ENCODE results near the gene IQSEC1. TPM values are rescaled to one million over a fixed set of nuclear protein-coding genes. Genes with fewer than 3 reads are reported as not detected.

Gene IQSEC1
- total and polyA plus RNA-seq, 10 of the 15 experiments (the other 5 are each of a cell fraction or from before 2014, with no cell fraction given) = 0.92 to 55.2 (median 8.5) TPM

DNA sequence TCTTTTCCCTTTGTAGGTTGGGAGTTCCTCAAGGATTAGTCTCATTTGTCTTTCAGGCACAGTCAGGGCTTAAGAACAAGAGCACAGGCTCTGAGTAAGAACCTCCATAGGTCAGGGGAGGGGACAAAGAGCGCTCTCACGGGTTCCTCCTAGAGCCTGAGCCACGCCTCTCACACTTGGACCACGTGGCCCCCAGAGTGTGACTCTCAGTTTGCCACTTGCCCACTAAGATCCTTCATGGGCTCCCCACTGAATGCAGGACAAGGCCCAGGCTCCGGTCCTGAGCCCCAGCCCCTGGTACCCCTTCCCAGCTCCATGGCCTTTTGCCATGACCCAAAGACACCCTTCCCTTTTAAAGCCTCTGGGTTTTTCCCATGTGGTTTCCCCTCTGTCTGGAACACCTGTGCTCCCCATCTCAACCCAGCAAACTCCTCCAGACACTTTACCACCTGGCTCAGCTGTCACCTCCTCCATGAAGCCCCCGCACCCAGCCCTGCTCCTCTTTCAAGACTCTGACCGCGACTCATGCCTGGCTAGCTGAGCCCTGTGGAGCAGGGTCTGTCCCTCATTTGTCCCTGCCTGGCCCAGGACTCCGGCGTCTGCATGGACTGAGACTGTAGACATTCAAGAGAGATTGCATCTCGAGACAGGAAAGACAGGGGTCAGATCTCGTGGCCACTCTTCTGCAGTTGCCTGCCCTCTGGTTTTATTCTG lies 32.7 kb downstream of the IQSEC1 start:
- ChIA-PET POLR2A (interaction anchor here (0.9 to 3.6 kb wide), 8 partner anchors 10 to 32 kb away, joined by 3 to 43 read pairs (median 7); no protein-coding TSS in a partner anchor), CTCF (interaction anchor here (0.7 to 3.6 kb wide), 10 partner anchors 12 to 67 kb away, joined by 3 to 21 read pairs (median 6); no protein-coding TSS in a partner anchor), RAD21 (ENCODE audit: unreplicated experiment) (interaction anchor here (1.0 to 3.2 kb wide), 10 partner anchors 12 to 51 kb away, joined by 3 to 22 read pairs (median 4); no protein-coding TSS in a partner anchor), SMC1A (ENCODE audit: uncharacterized antibody, unreplicated experiment) (interaction anchor here (0.6 to 3.6 kb wide), 11 partner anchors 12 to 81 kb away, joined by 3 to 34 read pairs (median 4); no protein-coding TSS in a partner anchor)
- peak overlapping the region; percentile 42 for H2AFZ ChIP-seq (ENCODE audit: control insufficient read depth, low read depth, low read length)
- no peaks in the 10 kb centered on the region for H4K20me1 ChIP-seq (ENCODE audit: control insufficient read depth, insufficient read depth)
- in situ Hi-C loops (cut with MboI) = no loop called here
- H3K4me3 ChIP-seq = no peak overlapping the region
- peak; percentile 94 for FAIRE-seq
- peaks cover 23% of the 10 kb centered on the region for H3K4me1 ChIP-seq (ENCODE audit: control insufficient read depth, insufficient read depth, low read length)
- no peaks in the 10 kb centered on the region for H3K36me3 ChIP-seq (ENCODE audit: control insufficient read depth in 2 of 2, insufficient read depth in 2 of 2, low read length in 1 of 2)
- 19% methylated on average over 12 of the region's 12 CpGs for WGBS (ENCODE audit: insufficient coverage, insufficient replicate concordance, low lambda C conversion rate, missing lambda C conversion rate)
- no peaks in the 10 kb centered on the region for H3K27me3 ChIP-seq (replicated peaks in 1 of 2; ENCODE audit: control insufficient read depth in 2 of 2, insufficient read depth in 2 of 2, low read length in 1 of 2)
- DNase-seq (ENCODE audit: low read depth, low spot score) = no peak
- no TSS peak for BruUV-seq (replicated peaks)
- H3K27ac ChIP-seq (ENCODE audit: control insufficient read depth, insufficient read depth) = no peak overlapping the region
- no peaks in the 10 kb centered on the region for H3K9me3 ChIP-seq (replicated peaks; ENCODE audit: control insufficient read depth, insufficient read depth, low read length)
- H3K9ac ChIP-seq (ENCODE audit: control insufficient read depth, insufficient read depth, low read length) = no peak overlapping the region
- peak; percentile 99 for ATAC-seq
- no peaks in the 10 kb centered on the region for H3K79me2 ChIP-seq (ENCODE audit: control insufficient read depth, insufficient read depth, low read length)
- peak overlapping the region; percentile 54 for H3K4me2 ChIP-seq (ENCODE audit: control insufficient read depth, insufficient read depth)
- intact Hi-C loops (cut with micrococcal nuclease; ENCODE audit: unreplicated experiment) = no loop called here
- TF ChIP-seq CBFB (IDR thresholded peaks at IDR 0.05; ENCODE audit: low read depth) (peak; percentile 47; the same call in 1 of the 2 replicates), IRF3 (IDR thresholded peaks at IDR 0.05) (no peak), DPF2 (IDR thresholded peaks at IDR 0.05) (peak; percentile 82), NBN (IDR thresholded peaks at IDR 0.05) (0 out of 2 replicates have a peak, but pooled peaks have one; percentile 71), STAT1 (conservative IDR thresholded peaks at IDR 0.05) (no peak; the same call in 1 of the 2 replicates), GABPA (IDR thresholded peaks at IDR 0.05; ENCODE audit: low read depth) (no peak), MXI1 (IDR thresholded peaks at IDR 0.05; ENCODE audit: low read depth, low read length) (peak; percentile 66; the same call in 1 of the 2 replicates), BMI1 (IDR thresholded peaks at IDR 0.05; ENCODE audit: borderline replicate concordance) (no peak), TAF1 (IDR thresholded peaks at IDR 0.05; ENCODE audit: borderline replicate concordance, low read depth, low read length) (no peak), USF2 (IDR thresholded peaks at IDR 0.05; ENCODE audit: borderline replicate concordance, low read depth, low read length) (peak; percentile 78), TCF3 (IDR thresholded peaks at IDR 0.05; ENCODE audit: borderline replicate concordance, insufficient read depth, low read depth, low read length) (peak; percentile 40; the same call in 1 of the 2 replicates), ATF2 (IDR thresholded peaks at IDR 0.05; ENCODE audit: low read length) (no peak), RAD51 (IDR thresholded peaks at IDR 0.05) (peak; percentile 94), YY1 (IDR thresholded peaks at IDR 0.05; ENCODE audit: low read depth, low read length) (peak; percentile 12; the same call in 1 of the 2 replicates), RELA (IDR thresholded peaks at IDR 0.05; ENCODE audit: borderline replicate concordance, partially characterized antibody) (peak; percentile 72), SUZ12 (IDR thresholded peaks at IDR 0.05; ENCODE audit: unreplicated experiment) (no peak)
- TF ChIP-seq, protein P1, sequence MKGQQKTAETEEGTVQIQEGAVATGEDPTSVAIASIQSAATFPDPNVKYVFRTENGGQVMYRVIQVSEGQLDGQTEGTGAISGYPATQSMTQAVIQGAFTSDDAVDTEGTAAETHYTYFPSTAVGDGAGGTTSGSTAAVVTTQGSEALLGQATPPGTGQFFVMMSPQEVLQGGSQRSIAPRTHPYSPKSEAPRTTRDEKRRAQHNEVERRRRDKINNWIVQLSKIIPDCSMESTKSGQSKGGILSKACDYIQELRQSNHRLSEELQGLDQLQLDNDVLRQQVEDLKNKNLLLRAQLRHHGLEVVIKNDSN (IDR thresholded peaks at IDR 0.05; ENCODE audit: borderline replicate concordance, extremely low read length, insufficient read depth, low read depth, low read length) = peak; percentile 85
- TF ChIP-seq, protein P2, sequence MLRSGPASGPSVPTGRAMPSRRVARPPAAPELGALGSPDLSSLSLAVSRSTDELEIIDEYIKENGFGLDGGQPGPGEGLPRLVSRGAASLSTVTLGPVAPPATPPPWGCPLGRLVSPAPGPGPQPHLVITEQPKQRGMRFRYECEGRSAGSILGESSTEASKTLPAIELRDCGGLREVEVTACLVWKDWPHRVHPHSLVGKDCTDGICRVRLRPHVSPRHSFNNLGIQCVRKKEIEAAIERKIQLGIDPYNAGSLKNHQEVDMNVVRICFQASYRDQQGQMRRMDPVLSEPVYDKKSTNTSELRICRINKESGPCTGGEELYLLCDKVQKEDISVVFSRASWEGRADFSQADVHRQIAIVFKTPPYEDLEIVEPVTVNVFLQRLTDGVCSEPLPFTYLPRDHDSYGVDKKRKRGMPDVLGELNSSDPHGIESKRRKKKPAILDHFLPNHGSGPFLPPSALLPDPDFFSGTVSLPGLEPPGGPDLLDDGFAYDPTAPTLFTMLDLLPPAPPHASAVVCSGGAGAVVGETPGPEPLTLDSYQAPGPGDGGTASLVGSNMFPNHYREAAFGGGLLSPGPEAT (IDR thresholded peaks at IDR 0.05; ENCODE audit: low read depth) = peak; percentile 84; the same call in 1 of the 2 replicates

Measured in GM12878 (cell line).